NT2/D1 (cell line): ENCODE measurements around the gene CYP2U1.
A peak's percentile ranks its signal among the peaks of the same experiment; 100 is the strongest.

Experiments used
- DNase-seq: peaks from one replicate; pipeline ENCODE4 v3.0.0-alpha.2; 2011; ENCODE audit warnings: low read depth, low spot score
- H3K27me3 ChIP-seq: 2 replicates; pipeline ENCODE4 v1.6.0; 2011; ENCODE audit warnings: mild to moderate bottlenecking; ENCODE audit not compliant: insufficient read length, insufficient read depth
- H3K36me3 ChIP-seq: 2 replicates; pipeline ENCODE4 v1.6.1; 2011; ENCODE audit warnings: mild to moderate bottlenecking, low read length, mixed read lengths; ENCODE audit not compliant: insufficient read depth, insufficient read length
- H3K4me1 ChIP-seq: 2 replicates; pipeline ENCODE4 v1.5.1; 2011; ENCODE audit not compliant: insufficient read depth, insufficient read length
- H3K4me3 ChIP-seq: 2 replicates; pipeline ENCODE4 v1.5.1; 2011; ENCODE audit warnings: low read depth; ENCODE audit not compliant: insufficient read length
- H3K9ac ChIP-seq: 2 replicates; pipeline ENCODE4 v1.6.0; 2011; ENCODE audit warnings: low read depth; ENCODE audit not compliant: insufficient read length
- H3K9me3 ChIP-seq: 2 replicates; pipeline ENCODE4 v1.5.1; 2011; ENCODE audit warnings: mild to moderate bottlenecking, low read length; ENCODE audit not compliant: insufficient read depth
- SUZ12 ChIP-seq: IDR thresholded peaks from 2 replicates; pipeline ENCODE4 v1.6.1; 2011; ENCODE audit not compliant: insufficient read length, insufficient read depth; ENCODE audit errors: extremely low read depth
- YY1 ChIP-seq: IDR thresholded peaks from 2 replicates; pipeline ENCODE4 v1.6.1; 2011; ENCODE audit not compliant: insufficient read length, insufficient read depth
- ZNF274 ChIP-seq: IDR thresholded peaks from 2 replicates; pipeline ENCODE4 v1.6.1; 2011; ENCODE audit warnings: mild to moderate bottlenecking, low read depth, low read length

Gene CYP2U1

DNA sequence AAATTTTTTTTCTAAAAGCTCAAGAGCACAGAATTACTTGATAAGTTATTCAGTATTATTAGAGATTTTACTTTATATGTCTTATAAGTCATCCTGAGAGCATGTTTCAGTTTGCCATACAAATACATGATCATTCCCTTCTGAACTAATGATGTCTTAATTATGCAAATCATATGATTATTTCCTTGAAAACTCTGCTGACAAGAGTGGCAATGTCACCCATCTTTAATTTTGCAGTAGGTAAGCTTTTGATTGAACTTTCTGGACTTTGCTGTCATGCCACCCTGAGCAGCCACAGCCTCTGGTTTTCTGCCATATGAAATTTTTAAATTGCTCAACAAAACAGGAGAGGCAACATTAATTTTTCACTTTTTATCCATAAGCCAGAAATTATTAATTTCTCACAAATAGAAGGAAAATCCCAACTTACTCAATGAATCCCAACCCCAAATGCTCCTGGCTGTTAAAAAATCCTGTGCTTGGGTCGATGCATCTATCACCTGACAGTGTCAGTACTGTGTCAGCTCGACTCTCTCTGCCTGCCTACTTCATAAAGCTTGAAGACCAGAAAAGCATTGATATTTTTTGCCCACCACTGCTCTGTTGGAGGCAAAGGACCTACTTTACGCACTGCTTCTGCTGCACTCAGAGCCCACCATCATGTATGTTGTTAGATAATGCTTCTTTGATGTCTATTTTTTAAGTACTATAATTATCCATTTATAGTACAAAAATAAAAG lies 46.8 kb downstream of the CYP2U1 start:
- H3K4me3 ChIP-seq: no peak overlapping the region
- TF ChIP-seq SUZ12 (no peak), YY1 (no peak), ZNF274 (no peak)
- no peak overlapping the region for H3K9ac ChIP-seq

DNA sequence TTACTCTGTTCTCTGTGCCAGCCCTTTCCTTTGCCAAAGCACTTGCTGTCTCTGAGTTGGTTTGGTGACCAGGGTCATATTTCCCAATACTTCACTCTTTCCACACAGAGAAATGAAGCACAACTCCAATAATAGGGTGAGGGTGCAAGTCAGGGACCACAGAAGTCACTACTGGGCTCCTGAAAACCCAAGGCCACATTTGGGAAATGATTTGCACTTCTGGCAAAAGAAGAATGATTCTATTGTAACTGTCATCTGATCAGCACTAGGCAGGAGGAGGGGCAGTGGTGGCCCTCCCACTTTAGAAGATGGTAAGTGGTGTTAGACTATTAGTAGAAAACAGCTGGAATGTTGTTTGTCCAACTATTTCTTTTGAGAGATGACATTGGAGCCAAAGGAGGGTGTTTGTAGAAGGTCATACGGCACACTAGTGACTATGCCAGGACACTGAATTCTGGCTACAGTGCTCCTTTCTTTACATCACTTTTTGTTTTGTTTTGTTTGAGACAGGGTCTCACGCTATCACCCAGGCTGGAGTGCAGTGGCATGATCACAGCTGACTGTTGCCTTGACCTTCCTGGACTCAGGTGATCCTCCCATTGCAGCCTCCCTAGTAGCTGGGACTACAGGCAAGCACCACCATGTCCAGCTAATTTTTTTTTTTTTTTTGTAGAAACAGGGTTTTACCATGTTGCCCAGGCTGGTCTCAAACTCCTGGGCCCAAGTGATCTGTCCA lies 47.5 kb downstream of the CYP2U1 start:
- no peak overlapping the region for H3K4me3 ChIP-seq
- no peaks in the 10 kb centered on the region for H3K9me3 ChIP-seq
- no peaks in the 10 kb centered on the region for H3K27me3 ChIP-seq
- H3K4me1 ChIP-seq: no peaks in the 10 kb centered on the region
- H3K9ac ChIP-seq: no peak overlapping the region
- TF ChIP-seq SUZ12: no peak
- no peak for TF ChIP-seq ZNF274
- TF ChIP-seq YY1: no peak
- DNase-seq: no peak
- H3K36me3 ChIP-seq: no peaks in the 10 kb centered on the region

More for the DNA sequence above, 46.8 kb downstream of the CYP2U1 start:
- Histone ChIP-seq H3K27me3 (no peaks in the 10 kb centered on the region), H3K4me1 (no peaks in the 10 kb centered on the region), H3K36me3 (no peaks in the 10 kb centered on the region), H3K9me3 (no peaks in the 10 kb centered on the region)
- no peak for DNase-seq

DNA sequence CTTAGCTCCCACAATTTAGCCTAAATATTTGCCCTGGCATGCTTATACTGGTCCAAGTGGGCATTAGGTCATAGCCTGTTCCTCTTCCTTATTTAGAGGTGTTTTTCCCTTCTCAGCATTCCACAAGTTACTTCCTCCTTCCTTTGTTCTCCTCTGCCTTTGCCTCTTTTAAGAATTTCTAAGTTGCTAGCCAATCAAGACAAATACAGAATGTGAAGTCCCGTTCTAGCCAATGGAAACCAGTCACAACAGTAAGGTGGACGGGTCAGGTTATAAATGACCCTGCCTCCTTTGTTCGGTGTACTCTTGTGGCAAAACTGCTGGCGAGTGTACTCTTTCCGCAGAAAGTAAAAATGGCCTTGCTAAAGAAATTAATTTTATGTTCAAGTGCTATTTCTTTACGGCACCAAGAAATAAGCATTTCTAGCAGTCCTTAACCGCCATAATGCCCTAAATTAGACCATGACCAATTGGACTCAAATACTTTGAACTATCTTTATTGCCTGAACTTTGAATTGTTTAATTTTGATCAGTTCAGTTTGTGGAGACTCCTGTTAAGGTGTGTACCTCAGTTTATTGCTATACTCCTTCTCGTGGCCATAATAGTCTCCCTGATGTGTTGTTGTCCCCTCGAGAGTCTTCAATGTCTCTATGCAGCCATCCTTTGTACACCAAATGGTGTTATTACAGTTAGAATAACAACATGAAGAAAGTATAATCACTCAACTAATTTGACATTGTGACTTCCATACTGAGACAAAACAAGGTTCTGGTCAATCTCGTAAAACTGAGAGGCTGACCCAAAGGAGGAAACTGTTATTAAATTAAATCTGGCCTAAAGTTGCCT lies 56.8 kb downstream of the CYP2U1 start:
- Histone ChIP-seq H3K9ac (no peak overlapping the region), H3K9me3 (no peaks in the 10 kb centered on the region), H3K27me3 (peaks cover 8% of the 10 kb centered on the region), H3K36me3 (no peaks in the 10 kb centered on the region), H3K4me1 (no peaks in the 10 kb centered on the region), H3K4me3 (no peak overlapping the region)
- no peak for DNase-seq
- no peak for TF ChIP-seq YY1
- TF ChIP-seq ZNF274: no peak
- no peak for TF ChIP-seq SUZ12

GRCh38 chr4:107988763-107989035 lies 57.4 kb downstream of the CYP2U1 start:
- DNase-seq: no peak

DNA sequence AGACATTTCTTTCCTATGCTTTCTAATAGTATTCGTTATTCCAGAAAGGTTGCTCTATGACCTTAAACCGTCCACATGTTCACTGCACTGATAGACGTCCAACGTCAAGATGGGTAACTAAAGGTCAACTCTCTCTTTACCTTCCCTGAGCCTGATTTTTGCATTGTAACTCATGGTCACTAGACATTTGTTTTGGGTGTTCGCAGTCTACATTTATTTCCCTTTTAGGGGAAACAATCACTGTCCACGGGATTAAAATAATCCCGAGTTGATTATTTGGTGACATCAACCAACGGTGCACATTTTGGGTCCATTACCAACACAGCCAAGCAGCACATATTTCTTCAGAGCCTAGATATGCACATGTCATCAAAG lies 57.8 kb downstream of the CYP2U1 start:
- no peak for DNase-seq
- no peaks in the 10 kb centered on the region for H3K9me3 ChIP-seq
- peak overlapping the region; percentile 92 for H3K9ac ChIP-seq
- TF ChIP-seq SUZ12: no peak
- no peak for TF ChIP-seq YY1
- TF ChIP-seq ZNF274: no peak
- no peaks in the 10 kb centered on the region for H3K36me3 ChIP-seq
- no peaks in the 10 kb centered on the region for H3K4me1 ChIP-seq
- peak overlapping the region; percentile 88 for H3K4me3 ChIP-seq
- H3K27me3 ChIP-seq: peaks cover 8% of the 10 kb centered on the region

More at GRCh38 chr4:107988763-107989035, 57.4 kb downstream of the CYP2U1 start:
- Histone ChIP-seq H3K27me3 (peaks cover 8% of the 10 kb centered on the region), H3K36me3 (no peaks in the 10 kb centered on the region), H3K9me3 (no peaks in the 10 kb centered on the region), H3K4me3 (no peak overlapping the region), H3K9ac (no peak overlapping the region), H3K4me1 (no peaks in the 10 kb centered on the region)
- no peak for TF ChIP-seq YY1
- no peak for TF ChIP-seq ZNF274
- no peak for TF ChIP-seq SUZ12

- no peaks in the 10 kb centered on the region for H3K9me3 ChIP-seq
- H3K4me3 ChIP-seq: peak within 1 kb of the TSS; percentile 88
- peaks cover 8% of the 10 kb centered on the region for H3K27me3 ChIP-seq
- no peaks in the 10 kb centered on the region for H3K36me3 ChIP-seq
- peak within 1 kb of the TSS; percentile 92 for H3K9ac ChIP-seq
- no peaks in the 10 kb centered on the region for H3K4me1 ChIP-seq
- TF ChIP-seq YY1: no peak
- no peak for TF ChIP-seq ZNF274
- TF ChIP-seq SUZ12: no peak
- peak; percentile 60 for DNase-seq
Observed at GRCh38 chr4:107989537-107990386, 58.4 kb downstream of the CYP2U1 start, which contains the start of gene HADH. Gene HADH, plus strand, starts transcription at chr4:107989889. Its CDS starts 44 bp downstream, at chr4:107989933.
